Vagina (tissue), 2 donors: ENCODE data around the gene FBP1.
A peak's percentile ranks its signal among the peaks of the same experiment; 100 is the strongest.

ENCODE experiments used
- POLR2A ChIP-seq, 2 donors: fragments of 450-650 bp; IDR thresholded peaks; one replicate each; pipeline ENCODE4 v1.6.1; 2017; ENCODE audit warnings: antibody characterized with exemption in 2 of 2, mild to moderate bottlenecking in 2 of 2, moderate library complexity in 2 of 2
- POLR2AphosphoS5 ChIP-seq, 2 donors: sonication (generic); formaldehyde crosslinking; IDR thresholded peaks; one replicate each; pipeline ENCODE4 v1.9.0; 2017; ENCODE audit warnings: antibody characterized with exemption in 2 of 2, mild to moderate bottlenecking in 2 of 2, low read depth in 1 of 2; ENCODE audit not compliant: insufficient read depth in 1 of 2
- TF ChIP-seq, protein P1 (sequence below), 3 experiments: fragments of 450-650 bp in 2 of 3; fragments of 200-600 bp in 1 of 3; sonication (generic) in 1 of 3; IDR thresholded peaks; one replicate each; pipeline ENCODE4 v1.5.1; 2017 to 2019; ENCODE audit warnings: antibody characterized with exemption in 3 of 3, mild to moderate bottlenecking in 2 of 3, moderate library complexity in 2 of 3

DNA sequence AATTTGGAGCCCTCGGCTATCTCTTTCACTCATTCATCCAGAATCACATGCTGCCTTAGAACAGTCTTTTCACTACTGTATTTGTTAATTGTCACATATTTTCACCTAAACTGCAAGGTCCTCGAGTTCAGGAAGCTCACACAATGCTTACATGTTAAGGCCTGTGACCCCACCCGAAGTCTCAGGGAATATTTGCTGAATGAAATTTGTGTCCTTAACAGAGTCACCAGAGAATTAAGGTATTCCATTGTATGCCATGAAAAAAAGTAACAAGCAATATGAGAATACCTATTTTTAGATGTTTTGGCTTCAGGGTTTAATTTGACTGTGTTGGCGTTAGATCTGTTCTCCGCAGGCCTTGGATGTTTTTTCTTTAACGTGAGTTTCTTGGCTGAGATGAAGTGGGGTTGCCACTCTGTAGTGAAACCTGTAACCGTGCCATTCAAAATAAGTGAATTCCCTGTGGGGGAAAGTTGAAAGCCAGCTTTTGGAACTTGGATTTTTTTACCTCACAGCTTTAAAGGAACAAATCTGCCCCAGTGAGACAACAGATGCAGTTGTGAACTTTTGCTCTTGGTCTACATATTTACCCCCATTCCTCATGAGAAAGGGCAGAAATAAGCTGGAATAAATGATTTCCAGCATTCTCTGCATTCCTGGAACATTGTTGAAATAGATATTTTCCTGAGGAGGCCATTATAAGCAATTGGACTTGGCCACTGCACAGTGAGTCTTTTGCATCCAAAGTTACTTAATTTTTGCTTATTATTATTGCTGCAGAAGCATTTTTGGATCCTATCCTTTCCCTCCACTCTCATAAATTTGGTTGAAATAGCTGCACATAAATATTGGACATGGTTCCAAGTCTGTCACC is 35.9 kb upstream of the FBP1 start:
- TF ChIP-seq, protein P1, sequence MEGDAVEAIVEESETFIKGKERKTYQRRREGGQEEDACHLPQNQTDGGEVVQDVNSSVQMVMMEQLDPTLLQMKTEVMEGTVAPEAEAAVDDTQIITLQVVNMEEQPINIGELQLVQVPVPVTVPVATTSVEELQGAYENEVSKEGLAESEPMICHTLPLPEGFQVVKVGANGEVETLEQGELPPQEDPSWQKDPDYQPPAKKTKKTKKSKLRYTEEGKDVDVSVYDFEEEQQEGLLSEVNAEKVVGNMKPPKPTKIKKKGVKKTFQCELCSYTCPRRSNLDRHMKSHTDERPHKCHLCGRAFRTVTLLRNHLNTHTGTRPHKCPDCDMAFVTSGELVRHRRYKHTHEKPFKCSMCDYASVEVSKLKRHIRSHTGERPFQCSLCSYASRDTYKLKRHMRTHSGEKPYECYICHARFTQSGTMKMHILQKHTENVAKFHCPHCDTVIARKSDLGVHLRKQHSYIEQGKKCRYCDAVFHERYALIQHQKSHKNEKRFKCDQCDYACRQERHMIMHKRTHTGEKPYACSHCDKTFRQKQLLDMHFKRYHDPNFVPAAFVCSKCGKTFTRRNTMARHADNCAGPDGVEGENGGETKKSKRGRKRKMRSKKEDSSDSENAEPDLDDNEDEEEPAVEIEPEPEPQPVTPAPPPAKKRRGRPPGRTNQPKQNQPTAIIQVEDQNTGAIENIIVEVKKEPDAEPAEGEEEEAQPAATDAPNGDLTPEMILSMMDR (IDR thresholded peaks at IDR 0.05) = no peak
- TF ChIP-seq POLR2AphosphoS5 (IDR thresholded peaks at IDR 0.05; ENCODE audit: insufficient read depth in 1 of 2, low read depth in 1 of 2) (peak in 1 of 2 donors; percentile 82), POLR2A (IDR thresholded peaks at IDR 0.05) (no peak)
